K562 (cell line): ENCODE data around the gene PDE6B. TPM values are rescaled to one million over a fixed set of nuclear protein-coding genes. Genes with fewer than 3 reads are reported as not detected.

ENCODE experiments used
- ARID3B ChIP-seq: fragments of 250-450 bp; sonication (Bioruptor Pico); IDR thresholded peaks from 2 replicates; pipeline ENCODE4 v1.4.0; 2020; ENCODE audit warnings: borderline replicate concordance
- CTBP1 ChIP-seq: fragments of 450-650 bp; IDR thresholded peaks from 2 replicates; pipeline ENCODE4 v1.6.1; 2016; ENCODE audit warnings: borderline replicate concordance
- EGR1 ChIP-seq: fragments of 450-650 bp; conservative IDR thresholded peaks from 2 replicates; pipeline ENCODE4 v1.6.1; 2017; ENCODE audit warnings: mild to moderate bottlenecking
- ESRRA ChIP-seq: fragments of 450-650 bp; IDR thresholded peaks from 2 replicates; pipeline ENCODE4 v1.6.1; 2014; ENCODE audit warnings: low read depth, mild to moderate bottlenecking, moderate library complexity, borderline replicate concordance
- EWSR1 ChIP-seq: fragments of 450-650 bp; IDR thresholded peaks from 2 replicates; pipeline ENCODE4 v1.6.1; 2018; ENCODE audit warnings: borderline replicate concordance, mild to moderate bottlenecking, low read depth, moderate library complexity; ENCODE audit not compliant: partially characterized antibody
- JUND ChIP-seq, 2 experiments: IDR thresholded peaks; 2 replicates in 1 of 2; 3 replicates in 1 of 2; pipeline ENCODE4 v1.6.1; 2011; ENCODE audit warnings: borderline replicate concordance in 2 of 2, low read depth in 2 of 2, low read length in 2 of 2, improper control_type of control experiment in 1 of 2, missing biosample characterization in 1 of 2, missing genetic modification characterization in 1 of 2, missing genetic modification reagents in 1 of 2
- KAT2B ChIP-seq: IDR thresholded peaks from one replicate; pipeline ENCODE4 v1.6.1; 2012; ENCODE audit warnings: low read depth, mild to moderate bottlenecking, control low read depth, inconsistent platforms, low read length, moderate library complexity
- MITF ChIP-seq: IDR thresholded peaks from 2 replicates; pipeline ENCODE4 v1.6.1; 2014; ENCODE audit warnings: antibody characterized with exemption
- PKNOX1 ChIP-seq: fragments of 450-650 bp; IDR thresholded peaks from 2 replicates; pipeline ENCODE4 v1.6.1; 2016
- REST ChIP-seq, 2 experiments: fragments of 450-650 bp; formaldehyde crosslinking in 1 of 2; IDR thresholded peaks; 2 replicates each; pipeline versions ENCODE4 v1.4.0 to v1.6.1; 2014 to 2020; ENCODE audit warnings: mild to moderate bottlenecking in 2 of 2, borderline replicate concordance in 1 of 2, low read depth in 1 of 2
- SRSF7 ChIP-seq: fragments of 200-400 bp; formaldehyde crosslinking; optimal IDR thresholded peaks from 2 replicates; pipeline ENCODE3; 2017; ENCODE audit warnings: mild to moderate bottlenecking, low read depth, low read length
- STAT5A ChIP-seq: IDR thresholded peaks from 2 replicates; pipeline ENCODE4 v1.6.1; 2012; ENCODE audit warnings: low read length, inconsistent platforms, borderline replicate concordance
- USF1 ChIP-seq: sonication (generic); formaldehyde crosslinking; IDR thresholded peaks from 2 replicates; pipeline ENCODE4 v1.9.0; 2022; ENCODE audit warnings: mild to moderate bottlenecking, missing genetic modification reagents
- ZNF431 ChIP-seq: sonication (generic); formaldehyde crosslinking; IDR thresholded peaks from 2 replicates; pipeline ENCODE4 v1.8.0; 2022; ENCODE audit warnings: mild to moderate bottlenecking, missing genetic modification reagents
- polyA plus RNA-seq, 8 experiments: library from polyadenylated mRNA; depleted of rRNA in 4 of 8; stranded (reverse) in 5 of 8; unstranded in 3 of 8; fragments of >200 nt; fragmentation: Nextera tagmentation in 2 of 8; fragmentation: Illumina TruSeq in 1 of 8; extraction: Ambion mirVana in 2 of 8; extraction: Trizol in 1 of 8; gene quantifications; 2 replicates each; pipeline versions ENCODE4 v1.2.1 to v1.2.3, GENCODE V29; 2011 to 2014; ENCODE audit warnings: inconsistent platforms in 1 of 8, missing spikeins in 1 of 8
- total RNA-seq, 7 experiments: library from RNA; depleted of rRNA in 6 of 7; stranded (reverse); fragments of >200 nt in 6 of 7; fragmentation: Illumina TruSeq in 2 of 7; extraction: Trizol in 2 of 7; gene quantifications; 2 replicates each; pipeline versions ENCODE4 v1.2.1 to v1.2.3, GENCODE V29; 2011 to 2021; ENCODE audit warnings: low replicate concordance in 1 of 7

Gene PDE6B
- total and polyA plus RNA-seq, 9 of the 15 experiments (the other 6 are each of a cell fraction or from before 2014, with no cell fraction given) = 0.04 TPM; not detected in 8

GRCh38 chr4:702618-703048 is 77.3 kb downstream of the PDE6B start (continued):
- TF ChIP-seq USF1 (CRISPR knock-in tag) = peak; percentile 8; the same call in 1 of the 2 replicates
- no peak for TF ChIP-seq EWSR1
- TF ChIP-seq REST (IDR thresholded peaks at IDR 0.05; ENCODE audit: borderline replicate concordance) = peak; percentile 99
- TF ChIP-seq REST (CRISPR knock-in tag; IDR thresholded peaks at IDR 0.05; ENCODE audit: low read depth) = no peak
- TF ChIP-seq ZNF431 = no peak
- no peak for TF ChIP-seq ARID3B (CRISPR knock-in tag)
- TF ChIP-seq KAT2B = peak; percentile 39
- no peak for TF ChIP-seq SRSF7
- TF ChIP-seq STAT5A = no peak
- no peak for TF ChIP-seq EGR1
- 0 out of 2 replicates have a peak, but pooled peaks have one; percentile 39 for TF ChIP-seq MITF
- TF ChIP-seq PKNOX1 = peak; percentile 92
- TF ChIP-seq CTBP1 = peak; percentile 50; the same call in 1 of the 2 replicates
- peak; percentile 47; the same call in 1 of the 2 replicates for TF ChIP-seq ESRRA
- 0 out of 2 replicates have a peak, but pooled peaks have one; percentile 2 for TF ChIP-seq JUND (IDR thresholded peaks at IDR 0.05; ENCODE audit: borderline replicate concordance, low read depth, low read length)
- no peak for TF ChIP-seq JUND (tag; IDR thresholded peaks at IDR 0.05; ENCODE audit: borderline replicate concordance, low read depth, low read length)
